ENCODE measurements around the gene SORCS2. TPM values are rescaled to one million over a fixed set of nuclear protein-coding genes. Genes with fewer than 3 reads are reported as not detected.

The SORCS2 gene
- total RNA-seq, 4 donors from 2014 or later: 0.53 to 9.9 (median 0.90) TPM

DNA sequence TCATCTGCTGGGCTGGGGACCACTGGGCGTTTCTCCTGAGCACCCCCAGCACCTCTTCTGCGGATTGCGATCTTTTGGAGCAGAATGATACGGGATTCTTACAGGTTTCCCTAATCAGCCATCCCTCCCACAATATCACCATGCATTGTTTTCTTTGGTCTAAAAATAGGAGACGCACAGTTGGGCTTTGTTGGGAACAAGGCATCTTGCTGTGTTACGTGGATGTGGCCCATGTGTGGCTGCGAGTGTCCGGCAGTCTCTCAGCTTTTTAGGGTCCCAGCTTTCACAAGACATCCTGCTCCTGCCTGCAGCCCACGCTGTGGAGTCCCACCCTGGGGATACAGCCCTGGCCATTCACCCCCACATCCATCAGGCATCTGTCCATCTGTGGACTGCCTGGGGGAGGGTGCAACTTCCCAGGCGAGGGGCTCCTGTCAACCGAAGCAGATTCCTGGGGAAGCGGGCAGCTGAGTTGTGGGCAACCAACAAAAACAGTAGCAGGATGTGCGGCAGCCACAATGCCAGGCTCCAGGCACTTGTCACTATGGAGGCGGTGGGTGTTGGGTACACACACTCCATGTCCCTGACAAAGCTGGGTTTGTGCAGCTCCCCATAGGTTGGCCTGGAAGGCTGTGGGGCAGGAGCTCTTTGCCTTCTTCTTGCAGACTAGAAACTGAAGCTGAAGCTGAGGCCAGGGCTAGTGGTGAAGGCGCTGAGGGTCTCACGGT, 427.9 kb downstream of the SORCS2 start:
- Histone ChIP-seq H3K4me1 (no peaks in the 10 kb centered on the region), H3K4me3 (no peak overlapping the region), H3K9me3 (no peaks in the 10 kb centered on the region), H3K36me3 (no peaks in the 10 kb centered on the region), H3K27me3 (no peaks in the 10 kb centered on the region), H3K27ac (no peak overlapping the region)
- no peak for TF ChIP-seq POLR2A (IDR thresholded peaks at IDR 0.05)
- TF ChIP-seq, protein P1, sequence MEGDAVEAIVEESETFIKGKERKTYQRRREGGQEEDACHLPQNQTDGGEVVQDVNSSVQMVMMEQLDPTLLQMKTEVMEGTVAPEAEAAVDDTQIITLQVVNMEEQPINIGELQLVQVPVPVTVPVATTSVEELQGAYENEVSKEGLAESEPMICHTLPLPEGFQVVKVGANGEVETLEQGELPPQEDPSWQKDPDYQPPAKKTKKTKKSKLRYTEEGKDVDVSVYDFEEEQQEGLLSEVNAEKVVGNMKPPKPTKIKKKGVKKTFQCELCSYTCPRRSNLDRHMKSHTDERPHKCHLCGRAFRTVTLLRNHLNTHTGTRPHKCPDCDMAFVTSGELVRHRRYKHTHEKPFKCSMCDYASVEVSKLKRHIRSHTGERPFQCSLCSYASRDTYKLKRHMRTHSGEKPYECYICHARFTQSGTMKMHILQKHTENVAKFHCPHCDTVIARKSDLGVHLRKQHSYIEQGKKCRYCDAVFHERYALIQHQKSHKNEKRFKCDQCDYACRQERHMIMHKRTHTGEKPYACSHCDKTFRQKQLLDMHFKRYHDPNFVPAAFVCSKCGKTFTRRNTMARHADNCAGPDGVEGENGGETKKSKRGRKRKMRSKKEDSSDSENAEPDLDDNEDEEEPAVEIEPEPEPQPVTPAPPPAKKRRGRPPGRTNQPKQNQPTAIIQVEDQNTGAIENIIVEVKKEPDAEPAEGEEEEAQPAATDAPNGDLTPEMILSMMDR (IDR thresholded peaks at IDR 0.05): no peak
- DNase-seq: no peak

DNA sequence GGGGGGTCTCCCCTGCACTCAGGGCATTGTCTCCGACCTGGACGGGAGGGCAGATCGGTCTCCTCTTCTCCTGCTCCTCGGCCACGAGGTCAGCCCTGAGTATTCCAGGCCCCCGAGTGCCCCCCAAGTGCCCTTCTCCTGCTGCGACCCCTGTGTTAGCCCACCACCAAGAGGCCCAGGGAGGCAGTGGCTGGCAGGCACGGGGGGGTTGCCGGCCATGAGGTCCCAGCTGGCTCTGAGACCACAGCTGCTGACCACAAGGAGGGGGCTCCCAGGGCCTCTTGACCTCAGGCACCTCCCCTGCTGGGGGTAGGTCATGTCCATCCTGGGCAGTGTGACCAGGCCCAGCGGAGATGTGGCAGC, 428.5 kb downstream of the SORCS2 start:
- no peak overlapping the region for H3K4me3 ChIP-seq
- no peaks in the 10 kb centered on the region for H3K36me3 ChIP-seq
- TF ChIP-seq, protein P1 (IDR thresholded peaks at IDR 0.05): no peak
- TF ChIP-seq POLR2A (IDR thresholded peaks at IDR 0.05): no peak
- no peaks in the 10 kb centered on the region for H3K27me3 ChIP-seq
- no peak for DNase-seq
- H3K27ac ChIP-seq: no peak overlapping the region
- H3K9me3 ChIP-seq: no peaks in the 10 kb centered on the region
- no peaks in the 10 kb centered on the region for H3K4me1 ChIP-seq

DNA sequence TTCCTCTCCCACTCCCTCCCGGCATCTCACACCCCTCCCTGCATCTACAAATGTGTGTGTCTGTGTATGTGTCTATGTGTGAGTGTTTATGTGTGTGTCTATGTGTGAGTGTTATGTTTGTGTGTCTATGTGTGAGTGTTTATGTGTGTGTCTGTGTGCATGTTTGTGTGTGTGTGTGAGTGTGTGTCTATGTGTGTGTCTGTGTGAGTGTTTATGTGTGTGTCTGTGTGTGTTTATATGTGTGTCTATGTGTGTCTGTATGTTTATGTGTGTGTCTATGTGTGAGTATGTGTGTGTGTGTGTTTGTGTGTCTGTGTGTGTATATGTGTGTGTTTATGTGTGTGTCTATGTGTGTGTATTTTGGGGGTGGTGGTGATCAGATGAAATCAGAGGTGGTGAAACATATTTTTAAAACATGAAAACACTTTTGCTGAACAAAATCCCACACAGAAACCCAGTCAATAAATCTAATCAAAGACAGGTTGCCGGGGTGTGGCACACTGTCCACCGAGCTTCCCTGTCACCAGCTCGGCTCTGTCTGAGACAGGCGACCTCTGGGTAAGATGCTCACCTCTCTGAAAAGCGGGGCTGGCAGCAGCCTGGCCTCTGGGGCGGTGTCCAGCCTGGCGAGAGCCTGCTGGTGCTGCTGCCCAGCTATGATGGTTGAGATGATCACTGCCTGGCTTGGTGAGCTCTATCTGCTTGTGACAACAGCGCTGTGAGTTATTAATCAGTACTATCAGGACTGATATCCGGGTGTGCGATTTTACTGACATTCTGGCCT, 429.1 kb downstream of the SORCS2 start:
- no peaks in the 10 kb centered on the region for H3K36me3 ChIP-seq
- H3K27ac ChIP-seq: no peak overlapping the region
- H3K27me3 ChIP-seq: no peaks in the 10 kb centered on the region
- no peaks in the 10 kb centered on the region for H3K9me3 ChIP-seq
- no peak overlapping the region for H3K4me3 ChIP-seq
- DNase-seq: no peak
- TF ChIP-seq, protein P1 (IDR thresholded peaks at IDR 0.05): no peak
- TF ChIP-seq POLR2A (IDR thresholded peaks at IDR 0.05): no peak
- H3K4me1 ChIP-seq: no peaks in the 10 kb centered on the region

DNA sequence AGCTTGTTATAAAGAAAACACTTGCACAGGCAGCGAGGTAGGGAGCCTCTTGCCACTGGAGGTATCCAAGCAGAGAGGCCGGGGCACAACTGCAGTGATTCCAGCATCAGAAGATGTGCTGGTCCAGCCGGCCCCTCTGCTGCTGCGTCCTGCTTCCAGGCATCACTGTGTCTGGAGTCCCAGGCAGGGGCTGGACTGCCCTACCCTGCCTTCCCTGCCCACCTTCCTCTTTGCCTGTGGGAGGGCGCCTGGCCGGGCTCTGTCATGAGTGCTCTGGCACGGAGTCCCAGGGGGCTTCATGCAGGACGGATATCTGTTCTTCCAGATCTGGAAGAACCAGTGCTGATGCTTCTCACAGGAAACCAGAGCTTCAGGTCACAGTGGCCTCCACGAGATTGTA, 430.0 kb downstream of the SORCS2 start:
- DNase-seq: no peak
- Histone ChIP-seq H3K4me3 (no peak overlapping the region), H3K27me3 (no peaks in the 10 kb centered on the region), H3K27ac (no peak overlapping the region), H3K4me1 (no peaks in the 10 kb centered on the region), H3K9me3 (no peaks in the 10 kb centered on the region), H3K36me3 (no peaks in the 10 kb centered on the region)
- no peak for TF ChIP-seq POLR2A (IDR thresholded peaks at IDR 0.05)
- TF ChIP-seq, protein P1 (IDR thresholded peaks at IDR 0.05): no peak

DNA sequence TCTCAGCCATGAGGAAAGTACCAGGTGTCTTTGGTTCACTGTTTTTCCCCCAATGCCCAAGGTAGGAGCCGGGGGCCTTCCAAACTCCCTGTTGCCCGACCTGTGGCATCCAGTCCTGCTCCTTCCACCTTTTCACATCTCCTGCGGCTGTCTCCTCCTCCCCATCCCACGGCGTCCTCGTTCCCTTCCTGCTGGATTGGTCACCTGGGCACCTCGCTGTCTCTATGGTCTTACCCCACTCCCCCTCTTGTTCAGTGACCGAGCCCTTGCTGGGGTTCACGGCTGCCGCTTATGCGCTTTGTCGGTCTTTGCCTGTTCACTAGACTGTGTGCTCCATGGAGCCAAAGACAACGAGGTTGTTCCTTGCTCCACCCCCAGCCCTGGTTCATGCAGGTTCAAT, 431.1 kb downstream of the SORCS2 start:
- Histone ChIP-seq H3K27ac (no peak overlapping the region), H3K4me1 (no peaks in the 10 kb centered on the region), H3K36me3 (no peaks in the 10 kb centered on the region), H3K4me3 (no peak overlapping the region), H3K27me3 (no peaks in the 10 kb centered on the region), H3K9me3 (no peaks in the 10 kb centered on the region)
- TF ChIP-seq POLR2A (IDR thresholded peaks at IDR 0.05): no peak
- TF ChIP-seq, protein P1 (IDR thresholded peaks at IDR 0.05): no peak
- DNase-seq: no peak

All from Peyer's patch (tissue), 4 donors.